ENCODE results near the gene MED9.

The MED9 gene

DNA sequence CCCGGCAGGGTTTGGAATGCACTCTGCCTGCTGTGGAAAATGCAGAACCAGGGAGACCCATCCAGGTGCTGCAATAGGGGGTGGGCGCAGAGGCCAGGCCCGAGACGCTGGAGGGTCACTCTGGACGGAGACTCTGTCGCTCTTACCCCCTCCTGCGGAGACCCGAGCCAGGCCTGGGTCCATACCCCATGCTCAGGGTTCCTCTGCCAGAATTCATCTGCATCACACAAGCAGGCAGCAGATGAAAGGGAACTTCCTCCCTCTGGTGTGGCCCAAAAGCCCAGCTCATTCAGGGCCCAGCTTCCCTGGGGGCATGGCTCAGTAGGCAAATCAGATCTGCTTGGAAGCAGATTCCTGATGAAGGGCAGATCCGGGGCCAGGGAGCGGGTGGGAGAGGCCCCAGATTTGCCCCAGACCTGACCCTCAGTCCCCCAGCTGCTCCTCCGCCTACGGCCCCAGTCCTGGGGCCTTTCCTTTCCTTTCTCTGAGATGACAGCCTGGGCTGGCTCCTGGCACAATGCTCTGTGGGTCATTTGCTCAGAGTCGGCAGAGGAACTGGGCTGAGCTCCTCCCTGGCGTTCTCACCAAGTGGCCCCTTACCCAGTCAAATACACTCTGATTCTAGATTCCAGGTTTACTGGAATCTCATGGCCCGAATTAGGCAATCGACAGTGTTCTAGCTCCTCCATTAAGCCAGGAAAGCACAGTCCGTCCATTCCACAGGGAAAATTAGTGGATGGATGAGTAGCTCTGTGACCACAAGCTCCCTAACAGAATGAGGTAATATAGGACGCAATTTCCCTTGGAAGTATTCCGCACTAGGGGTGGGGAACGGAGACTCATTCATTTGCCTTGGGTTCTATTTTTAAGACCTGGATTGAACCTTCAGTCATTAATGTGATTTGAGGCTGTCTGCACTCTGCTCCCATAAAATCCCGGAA, 38.5 kb downstream of the MED9 start:
- DNase-seq (ENCODE audit: low read depth, low spot score), result no peak

DNA sequence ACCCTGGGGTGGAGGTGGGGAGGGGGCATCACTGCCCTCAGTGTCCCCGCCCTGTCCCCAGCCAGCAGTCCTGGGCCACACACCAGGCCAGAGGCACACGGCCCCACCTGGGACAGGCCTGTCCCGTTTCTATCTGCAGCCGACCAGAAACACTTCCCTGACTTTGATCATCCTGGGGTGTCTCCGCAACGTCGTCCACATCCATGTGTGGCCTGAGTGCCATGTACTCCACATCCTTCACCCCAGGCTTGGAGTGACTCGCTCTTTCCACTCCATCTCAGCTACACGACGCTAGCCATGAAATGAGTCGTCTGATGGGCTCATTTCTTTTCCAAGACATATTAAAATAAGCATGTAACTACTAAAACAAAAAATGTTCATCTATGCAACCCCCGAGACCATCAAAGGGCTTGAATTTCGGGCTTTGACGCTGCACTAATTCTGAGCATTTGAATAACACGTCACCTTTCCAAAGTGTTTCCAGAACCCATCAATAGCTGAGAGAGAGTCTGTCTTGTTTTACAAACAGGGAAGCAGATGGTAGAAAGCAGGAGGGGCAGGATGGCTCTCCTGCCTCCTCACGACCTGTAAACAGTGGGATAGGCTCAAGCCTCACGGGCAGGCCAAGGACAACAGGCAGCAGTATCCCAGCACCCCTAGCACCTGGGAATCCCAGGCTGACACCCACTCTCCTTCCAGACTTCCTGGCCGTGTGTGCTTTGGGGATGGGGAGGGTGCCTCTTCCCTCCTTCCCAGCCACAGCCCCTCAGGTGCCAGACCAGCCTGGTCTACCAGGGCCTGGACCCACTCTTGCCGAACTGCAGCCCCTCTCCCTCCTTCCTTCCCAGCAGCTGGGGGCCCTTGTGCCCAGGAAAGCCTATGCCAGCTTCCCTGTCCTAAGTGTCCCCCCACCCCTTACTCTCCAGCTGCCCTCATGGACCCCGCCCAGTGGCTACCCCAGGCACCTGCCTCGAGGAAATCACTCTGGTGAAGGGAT, 39.4 kb downstream of the MED9 start:
- no peak for DNase-seq (ENCODE audit: low read depth, low spot score)

DNA sequence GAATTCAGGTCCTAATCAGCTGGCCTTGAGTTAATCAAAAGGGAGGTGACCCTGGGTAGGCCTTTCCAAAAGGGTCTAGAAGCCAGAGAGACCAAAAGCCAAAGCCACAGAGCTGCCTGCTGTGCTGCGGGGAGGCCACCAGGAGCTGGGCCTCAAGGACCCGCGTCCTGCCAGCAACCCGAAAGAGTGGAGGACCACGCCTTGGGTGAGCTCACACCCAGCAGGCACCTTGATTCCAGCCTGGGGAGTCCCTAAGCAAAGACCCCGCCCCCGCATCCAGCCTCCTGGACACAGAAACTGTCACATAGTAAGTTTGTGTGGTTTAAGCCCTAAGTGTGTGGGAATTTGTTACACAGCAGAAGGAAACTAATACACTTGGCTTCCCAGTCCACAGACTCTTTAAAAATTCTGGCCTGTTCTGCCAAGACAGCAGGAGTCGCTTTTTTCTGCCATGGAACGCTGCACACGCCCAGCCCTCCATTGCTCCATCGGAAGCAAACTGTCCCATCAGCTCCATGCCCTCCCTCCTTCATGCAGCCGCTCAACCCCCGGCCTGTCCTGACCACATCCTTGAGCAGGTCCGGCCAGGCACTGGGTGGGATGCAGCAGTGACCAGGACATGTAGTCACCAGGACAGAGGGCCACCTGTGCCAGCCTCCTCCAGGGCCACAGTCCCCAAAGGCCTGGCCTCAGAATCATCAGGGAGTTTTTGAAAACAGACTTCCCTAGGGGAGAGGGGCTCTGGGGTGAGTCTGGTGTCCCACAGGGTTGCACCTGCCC, 40.3 kb downstream of the MED9 start:
- no peak for DNase-seq (ENCODE audit: low read depth, low spot score)

DNA sequence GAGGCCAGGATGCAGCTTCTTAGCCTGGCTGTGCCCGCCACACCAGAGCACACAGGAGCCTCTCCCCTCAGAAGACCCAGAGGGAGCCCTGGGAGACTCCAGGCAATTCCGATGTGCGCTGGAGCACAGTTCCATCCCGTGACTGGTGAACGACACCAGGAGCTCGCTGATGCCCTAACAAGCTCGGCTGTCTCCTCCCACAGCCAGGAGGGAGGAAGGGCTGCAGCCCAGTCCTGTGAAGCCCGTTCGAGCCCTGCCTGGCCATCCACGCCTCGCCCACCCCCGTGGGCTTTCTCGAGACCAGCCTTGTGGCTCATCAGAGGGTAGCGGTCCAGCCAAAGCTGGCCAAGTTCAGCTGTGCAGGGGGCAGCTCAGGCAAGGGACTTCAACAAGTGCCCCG, 41.2 kb downstream of the MED9 start:
- DNase-seq (ENCODE audit: low read depth, low spot score), result no peak

DNA sequence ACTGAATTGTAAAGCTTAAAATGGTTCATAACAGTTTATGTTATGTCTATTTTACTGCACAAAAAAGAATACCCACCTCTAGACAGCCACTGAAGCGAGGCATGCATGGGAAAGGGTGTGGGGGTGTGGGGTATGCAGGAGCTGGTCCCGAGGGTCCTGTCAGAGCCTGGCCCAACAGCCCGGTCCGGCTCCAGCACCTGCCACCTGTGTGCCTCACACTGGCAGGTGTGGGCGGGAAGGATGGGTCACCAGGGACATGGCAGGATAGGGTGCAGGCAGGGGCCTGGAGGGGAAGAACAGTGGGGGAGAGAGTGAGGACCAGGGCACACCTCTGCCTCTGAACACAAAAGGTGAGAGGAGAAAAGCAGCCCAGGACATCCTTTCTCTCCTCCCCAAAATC, 42.2 kb downstream of the MED9 start:
- no peak for DNase-seq (ENCODE audit: low read depth, low spot score)

DNA sequence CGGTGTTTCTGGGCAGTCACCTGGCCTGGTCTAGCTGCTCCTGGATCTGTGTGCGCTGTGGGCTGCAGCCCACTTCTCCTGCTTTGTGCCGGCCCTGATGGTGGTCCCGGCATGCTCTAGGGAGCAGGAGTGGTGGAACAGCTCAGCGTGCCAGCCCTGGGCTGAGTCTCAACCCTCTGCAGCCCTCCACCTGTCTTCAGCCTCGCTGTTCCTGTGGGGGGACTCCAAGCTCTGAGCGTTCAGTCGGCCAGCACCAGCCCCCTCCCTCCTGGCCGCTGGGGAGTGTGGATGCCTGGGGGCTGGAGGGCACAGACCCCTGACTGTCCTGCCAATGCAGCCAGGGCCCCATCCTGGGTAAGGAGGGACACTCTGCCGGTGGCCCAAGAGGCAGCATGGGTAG, 43.1 kb downstream of the MED9 start:
- no peak for DNase-seq (ENCODE audit: low read depth, low spot score)

DNA sequence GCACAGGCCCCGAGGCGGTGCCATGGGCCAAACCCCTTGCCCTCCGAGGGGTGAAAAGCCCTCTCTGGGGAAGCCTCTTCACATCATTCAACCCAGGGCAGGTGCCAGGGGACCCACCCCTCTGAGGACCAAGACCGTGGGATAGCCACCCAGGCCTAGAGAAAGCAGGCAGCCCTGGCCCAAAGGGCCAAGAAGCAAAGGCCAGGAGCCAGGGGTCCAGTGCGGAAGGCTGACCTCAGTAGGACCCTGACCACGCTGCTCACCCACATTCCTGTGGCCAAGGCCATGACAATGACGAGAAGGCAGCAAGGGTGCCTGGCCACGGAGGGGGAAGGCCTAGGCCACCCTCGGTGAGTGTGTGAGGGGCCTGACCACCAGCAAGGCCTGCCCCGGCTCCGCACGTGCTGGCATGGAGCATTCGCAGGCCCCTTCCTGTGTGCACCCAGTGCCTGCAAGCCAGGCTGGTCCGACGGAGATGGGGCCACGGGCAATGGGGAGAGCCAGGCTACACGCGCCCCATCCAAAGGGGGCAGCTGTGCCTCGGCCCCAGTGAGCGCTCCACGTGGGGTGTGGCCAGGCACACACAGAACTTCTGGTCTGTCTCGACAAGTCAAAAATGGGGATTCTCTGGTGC, 43.9 kb downstream of the MED9 start:
- DNase-seq (ENCODE audit: low read depth, low spot score), result no peak

DNA sequence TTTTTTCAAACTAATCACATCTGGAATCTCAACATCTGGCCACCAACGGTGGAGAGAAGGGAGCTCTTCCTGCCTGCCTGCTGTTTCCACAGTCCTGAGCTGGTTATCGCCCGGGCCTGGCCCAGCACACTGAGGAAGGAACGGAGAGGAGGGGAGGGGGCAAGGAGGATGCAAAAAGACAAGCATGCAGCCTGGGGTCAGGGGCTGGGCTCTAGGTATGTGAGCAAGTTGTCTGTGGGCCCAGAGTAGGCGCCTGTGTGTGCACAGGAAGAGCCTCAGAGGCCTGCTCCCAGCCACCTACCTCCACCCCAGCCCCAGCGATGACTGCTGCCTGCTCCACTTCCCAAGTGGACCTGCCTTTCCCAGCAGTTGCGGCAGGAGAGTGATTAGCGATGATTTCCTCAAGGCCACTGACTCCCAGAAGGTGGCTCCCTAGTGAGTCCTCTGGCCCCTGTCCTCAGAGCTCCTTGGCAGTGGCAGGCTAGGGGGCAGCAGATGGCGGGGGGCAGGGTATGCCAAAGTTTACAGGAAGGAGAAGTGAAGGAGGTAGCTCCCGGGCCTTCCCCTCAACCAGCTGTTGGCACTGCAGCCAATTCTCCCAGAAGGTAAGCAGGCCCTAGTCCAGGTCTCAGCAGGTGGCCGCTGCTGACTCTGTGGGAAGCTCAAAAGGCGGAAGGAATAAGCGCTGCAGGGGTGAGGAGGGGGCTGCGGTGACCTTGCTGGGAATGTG, 46.4 kb downstream of the MED9 start:
- DNase-seq (ENCODE audit: low read depth, low spot score), result no peak

DNA sequence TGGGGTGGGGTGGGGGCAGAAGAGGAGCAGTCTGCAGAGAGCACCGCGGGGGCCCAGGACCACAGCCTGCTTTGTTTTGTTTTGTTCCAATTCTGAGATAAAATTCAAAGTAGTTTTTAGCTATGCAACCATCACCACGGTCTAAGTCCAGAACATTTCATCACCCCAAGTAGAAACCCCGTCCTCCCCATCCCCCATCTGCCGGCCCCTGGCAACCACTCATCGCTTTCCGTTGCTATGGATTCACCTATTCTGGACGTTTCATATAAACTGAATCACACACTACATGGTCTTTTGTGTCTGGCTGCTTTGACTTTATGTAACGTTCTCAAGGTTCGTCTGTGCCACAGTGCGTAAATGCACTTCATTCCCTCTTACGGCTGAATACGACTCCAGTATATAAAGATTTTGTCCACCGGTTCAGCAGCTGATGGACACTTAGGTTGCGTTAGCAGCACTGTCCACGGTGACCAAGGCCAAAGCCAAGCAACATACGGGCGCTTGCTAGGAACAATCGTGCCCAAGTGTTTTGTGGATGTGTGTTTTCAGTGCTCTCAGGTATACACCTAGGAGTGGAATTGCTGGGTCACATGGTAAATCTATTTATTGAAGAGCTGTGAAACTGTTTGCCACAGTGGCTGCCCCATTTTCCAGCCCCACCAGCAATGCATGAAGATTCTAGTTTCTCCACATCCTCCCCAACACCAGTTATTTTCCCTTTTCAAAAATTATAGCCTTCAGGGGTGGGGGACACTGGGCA, 47.1 kb downstream of the MED9 start:
- DNase-seq (ENCODE audit: low read depth, low spot score), result peak; percentile 65

DNA sequence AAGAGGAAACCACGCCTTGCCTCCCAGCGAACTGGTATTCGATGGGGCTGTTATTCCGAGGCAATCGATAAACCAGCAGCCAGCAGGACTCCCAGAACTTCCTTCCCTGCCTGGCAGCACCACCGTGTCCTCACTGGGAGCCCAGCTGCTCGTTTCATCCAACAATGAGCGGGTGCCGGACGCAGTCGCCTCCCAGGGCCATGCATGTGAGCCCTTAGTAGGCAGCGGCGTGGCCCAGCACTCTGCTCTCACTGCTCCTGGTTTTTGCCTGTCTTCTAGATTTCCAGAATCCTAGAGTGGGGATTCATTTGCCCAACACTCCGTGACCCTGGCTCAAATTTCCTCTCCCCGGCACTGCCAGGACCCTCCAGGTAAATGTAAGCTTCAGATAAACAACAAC, 48.5 kb downstream of the MED9 start:
- no peak for DNase-seq (ENCODE audit: low read depth, low spot score)

DNA sequence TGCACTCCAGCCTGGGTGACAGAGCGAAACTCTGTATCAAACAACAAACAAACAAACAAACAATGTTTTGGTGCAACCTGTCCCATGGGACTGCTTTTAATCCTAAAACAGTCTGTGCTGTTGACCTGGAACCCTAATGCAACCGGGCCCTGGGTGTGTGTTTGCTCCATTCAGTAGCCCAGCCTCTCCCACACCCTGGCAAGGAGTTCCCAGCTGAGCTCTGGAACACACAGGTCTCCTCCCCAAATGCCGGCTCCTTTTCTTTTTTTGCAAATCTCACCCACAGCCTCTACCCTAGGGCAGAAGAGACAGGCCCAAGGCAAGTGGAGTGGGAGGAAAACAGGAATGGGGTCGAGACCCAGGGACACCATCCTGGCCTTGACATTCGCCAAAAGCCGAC, 49.2 kb downstream of the MED9 start:
- DNase-seq (ENCODE audit: low read depth, low spot score), result no peak

DNA sequence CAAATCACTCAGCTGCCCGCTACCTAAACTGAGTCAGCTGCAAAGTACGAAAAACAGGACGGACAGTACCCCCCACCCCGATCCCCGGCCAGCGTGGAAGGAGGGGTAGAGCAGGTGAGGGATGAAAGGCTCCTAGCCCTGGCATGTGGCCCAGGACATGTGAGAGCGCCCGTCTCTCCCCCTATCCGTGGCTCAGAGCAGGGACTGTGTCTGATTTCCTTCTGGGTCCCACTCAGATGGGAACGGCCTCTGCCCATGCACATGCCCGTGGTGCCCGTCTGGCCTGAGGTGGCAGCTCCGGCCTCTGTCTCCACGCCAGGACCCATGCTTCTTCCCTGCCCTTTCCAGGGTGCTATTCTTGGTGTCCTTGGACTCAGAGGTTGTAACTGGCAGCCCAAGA, 49.6 kb downstream of the MED9 start:
- no peak for DNase-seq (ENCODE audit: low read depth, low spot score)

DNA sequence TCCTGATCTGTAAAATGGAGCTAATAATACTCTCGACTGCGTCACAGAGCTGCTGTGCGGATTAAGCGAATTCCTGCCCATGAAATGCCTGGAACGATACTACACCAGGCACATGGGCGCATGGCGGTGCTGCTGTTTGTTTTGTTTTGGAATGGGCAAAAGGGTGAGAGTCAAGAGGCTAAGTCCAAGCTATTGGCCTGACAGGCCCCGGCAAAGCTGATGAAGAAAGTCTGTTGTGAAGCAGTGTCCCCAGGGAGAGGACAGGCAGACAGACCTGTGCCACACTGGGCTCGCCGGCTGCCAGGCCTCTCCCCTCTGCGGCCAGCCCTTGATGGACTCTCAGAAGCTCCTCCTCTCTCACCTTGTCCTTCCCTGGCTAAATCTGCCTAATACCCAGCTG, 50.7 kb downstream of the MED9 start:
- no peak for DNase-seq (ENCODE audit: low read depth, low spot score)

DNA sequence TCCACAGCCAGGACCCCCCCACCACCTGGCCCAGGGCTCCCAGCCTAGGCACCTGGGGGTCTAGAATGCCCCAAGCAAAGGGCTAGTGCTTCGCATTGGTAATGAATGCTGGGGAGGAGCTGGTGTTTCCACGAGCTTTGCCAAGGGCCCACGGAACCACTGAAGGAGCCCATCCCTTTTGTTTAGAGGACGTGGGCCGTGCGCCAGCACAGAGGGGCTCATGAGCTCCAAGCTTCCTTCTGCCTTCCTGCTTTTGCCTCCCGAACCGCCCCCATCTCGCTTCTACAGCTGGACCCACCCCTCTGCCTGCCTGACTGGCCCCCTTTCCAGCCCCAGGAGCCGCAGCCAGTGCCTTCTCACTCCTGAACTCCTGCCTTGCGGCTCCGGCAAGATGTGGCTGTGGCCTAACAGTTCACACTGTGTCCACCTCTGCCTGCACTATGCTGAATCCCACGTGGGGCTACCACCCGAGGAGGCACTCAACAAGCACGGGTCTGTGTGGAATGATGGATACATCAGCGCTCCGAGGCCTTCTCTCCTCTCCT, 51.2 kb downstream of the MED9 start:
- no peak for DNase-seq (ENCODE audit: low read depth, low spot score)

DNA sequence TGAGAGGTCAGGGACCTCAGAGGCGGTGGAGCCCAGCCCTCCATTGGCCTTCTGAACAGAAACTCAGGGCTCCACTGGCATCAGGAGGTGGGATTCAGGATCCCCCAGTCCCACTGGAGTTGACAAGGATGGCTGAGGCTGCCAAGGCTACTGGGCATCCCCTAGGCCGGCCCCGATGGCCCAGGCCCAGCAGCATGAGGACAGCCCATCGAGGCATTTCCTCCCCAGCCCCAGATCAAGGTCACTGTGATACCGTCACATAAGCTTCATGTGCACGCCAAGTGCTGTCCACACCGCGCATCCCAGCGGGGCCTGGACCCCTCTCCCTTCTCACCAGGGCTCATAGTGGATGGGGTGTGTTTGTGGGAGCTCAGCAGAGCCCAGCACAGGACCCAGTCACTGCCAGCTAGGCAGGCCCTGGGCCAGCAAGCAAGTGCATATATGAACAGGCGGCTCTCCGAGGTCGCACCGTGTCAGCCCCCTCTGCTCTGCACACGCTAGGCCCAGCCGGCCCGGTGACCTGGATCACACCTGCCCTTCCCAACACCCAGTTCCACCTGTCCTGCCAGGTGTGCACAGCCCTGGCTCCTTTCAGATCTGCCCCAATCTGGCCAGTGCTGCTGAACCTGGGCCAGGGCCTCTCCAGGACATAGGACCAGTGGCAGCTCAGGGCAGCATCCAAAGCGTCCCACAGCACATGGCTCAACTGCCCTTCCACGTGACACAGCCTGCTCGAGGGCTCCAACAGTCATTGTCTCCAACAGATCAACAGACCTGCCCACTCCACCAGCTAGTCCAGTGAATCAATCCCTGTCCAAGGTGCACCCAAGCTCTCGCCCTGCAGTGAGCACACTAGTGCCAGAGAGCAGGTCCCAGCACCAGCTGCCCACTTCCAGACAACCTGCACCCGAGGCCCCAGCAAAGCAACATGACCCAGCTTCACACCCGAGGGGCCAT, 52.2 kb downstream of the MED9 start:
- no peak for DNase-seq (ENCODE audit: low read depth, low spot score)

DNA sequence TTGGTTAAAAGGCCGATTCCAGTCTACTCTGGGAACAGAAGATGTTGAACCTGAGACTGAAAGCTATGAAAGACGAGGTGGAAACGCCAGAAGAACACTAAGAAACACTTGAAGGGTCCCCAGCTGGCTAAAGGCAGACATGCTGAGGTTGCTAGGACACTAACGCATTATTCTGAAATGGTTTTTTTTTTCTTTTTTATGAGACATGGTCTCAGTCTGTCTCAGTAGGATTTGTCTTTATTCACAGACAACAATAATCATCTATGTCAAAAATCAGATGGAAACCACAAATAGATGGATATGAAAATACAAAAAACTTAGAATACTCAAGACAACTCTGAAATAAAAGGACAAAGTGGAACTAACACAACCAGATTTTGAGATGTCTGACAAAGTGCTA, 54.4 kb downstream of the MED9 start:
- DNase-seq (ENCODE audit: low read depth, low spot score), result no peak

DNA sequence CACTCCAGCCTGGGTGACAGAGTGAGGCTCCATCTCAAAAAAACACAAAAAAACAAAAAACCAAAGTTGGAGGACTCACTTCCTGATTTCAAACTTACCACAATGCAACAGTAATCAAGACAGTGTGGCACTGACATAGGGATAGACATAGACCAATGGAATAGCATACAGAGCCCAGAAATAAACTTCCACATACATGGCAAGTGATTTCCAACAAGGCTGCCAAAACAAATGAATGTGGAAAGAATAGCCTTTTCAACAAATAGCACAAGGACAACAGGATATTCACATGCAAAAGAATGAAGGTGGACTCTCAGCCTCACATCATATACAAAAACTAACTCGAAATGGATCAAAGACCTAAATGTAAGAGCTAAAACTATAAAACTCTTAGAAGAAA, 56.2 kb downstream of the MED9 start:
- no peak for DNase-seq (ENCODE audit: low read depth, low spot score)

DNA sequence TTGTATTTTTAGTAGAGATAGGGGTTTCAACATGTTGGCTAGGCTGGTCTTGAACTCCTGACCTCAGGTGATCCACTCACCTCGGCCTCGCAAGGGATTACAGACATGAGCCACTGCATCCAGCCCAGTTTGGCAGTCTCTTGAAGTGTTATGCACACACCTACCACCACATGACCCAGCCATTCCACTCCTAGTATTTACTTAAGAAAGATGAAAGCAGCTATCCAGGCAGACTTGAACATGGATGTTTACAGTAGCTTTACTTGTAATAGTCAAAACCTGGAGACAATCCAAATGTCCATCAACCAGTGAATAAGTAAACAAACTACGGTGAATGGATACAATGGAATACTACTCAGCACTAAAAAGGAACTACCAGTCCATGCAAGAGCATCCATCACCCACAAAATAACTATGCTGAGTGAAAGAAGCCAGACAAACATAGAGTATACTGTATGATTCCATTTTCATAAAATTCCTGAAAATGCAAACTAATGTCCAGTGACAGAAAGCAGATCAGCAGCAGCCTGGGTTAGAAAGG, 57.2 kb downstream of the MED9 start:
- no peak for DNase-seq (ENCODE audit: low read depth, low spot score)

Data from smooth muscle cell of the brain vasculature (primary cell).